ENCODE measurements around the gene APOBR.
A peak's percentile ranks its signal among the peaks of the same experiment; 100 is the strongest.
"Not testable (repeated sequence)": the region's sequence is repeated elsewhere in the genome, so short reads cannot be mapped to it uniquely, and the experiment has no call there.

The APOBR gene

GRCh38 chr16:28494121-28494851, at the start of gene APOBR:
TSS of gene APOBR (plus strand) at chr16:28494643. CDS start at chr16:28494682, 39 bp downstream.
- peak; percentile 94 for DNase-seq (ENCODE audit: low spot score)

GRCh38 chr16:28446388-28446787, 48.1 kb upstream of the APOBR start:
- not testable (repeated sequence) for DNase-seq (ENCODE audit: low spot score)

DNA sequence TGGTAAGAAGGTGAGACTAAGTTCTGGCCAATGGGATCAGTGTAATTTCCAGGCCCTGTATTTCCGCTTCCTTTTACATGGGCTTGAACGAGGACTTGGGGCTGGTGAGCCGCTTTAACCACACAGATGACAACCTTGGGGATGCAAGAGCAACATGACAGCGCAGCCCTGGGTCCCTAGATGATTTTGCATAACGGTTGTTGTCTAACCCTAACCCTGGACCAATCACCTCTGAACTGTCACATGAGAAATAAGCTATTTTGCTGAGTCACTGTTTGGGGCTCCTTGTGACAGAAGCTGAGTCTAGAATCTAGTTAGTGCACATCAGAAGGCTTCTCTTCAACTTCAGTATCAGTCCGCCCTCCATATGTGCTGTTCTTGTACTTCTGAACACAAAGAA, 47.4 kb upstream of the APOBR start:
- DNase-seq (ENCODE audit: low spot score): not testable (repeated sequence)

GRCh38 chr16:28473714-28474265, 20.7 kb upstream of the APOBR start:
- DNase-seq (ENCODE audit: low spot score): no peak

- no peak for DNase-seq (ENCODE audit: low spot score)
These were observed 19.2 kb upstream of the APOBR start for GRCh38 chr16:28475221-28475620.

DNA sequence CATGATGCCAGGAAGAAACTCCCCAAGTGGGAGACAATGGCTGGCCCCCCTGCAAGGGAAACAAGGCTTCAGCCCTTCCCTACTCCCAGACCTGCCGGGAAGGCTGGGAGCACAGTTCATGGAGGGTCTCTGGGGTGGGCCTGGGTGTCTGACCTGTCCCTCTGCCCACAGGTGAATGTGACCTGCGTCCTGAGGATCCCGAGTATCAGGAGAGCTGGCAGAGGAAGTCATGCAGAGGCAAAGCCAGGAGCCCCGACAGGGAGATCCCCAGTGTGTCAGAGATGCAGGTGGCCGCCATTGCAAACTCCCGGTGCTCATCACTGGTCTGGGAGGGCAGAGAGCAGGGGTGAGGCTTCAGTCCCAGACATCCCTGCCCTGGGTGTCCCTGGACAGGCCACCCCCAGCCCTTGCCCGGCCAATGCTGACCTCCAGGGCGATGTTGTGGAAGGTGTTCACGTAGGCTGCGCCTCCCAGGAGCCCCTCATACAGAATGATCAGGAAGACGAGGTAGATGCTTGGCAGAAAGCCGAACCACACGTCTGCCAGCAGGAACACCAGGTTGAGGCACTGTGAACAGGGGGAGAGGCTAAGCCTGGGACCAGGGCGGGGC, 17.0 kb upstream of the APOBR start:
- DNase-seq (ENCODE audit: low spot score): no peak

GRCh38 chr16:28478506-28479180, 15.8 kb upstream of the APOBR start:
- DNase-seq (ENCODE audit: low spot score): no peak

- no peak for DNase-seq (ENCODE audit: low spot score)
These were observed 12.4 kb upstream of the APOBR start for GRCh38 chr16:28482026-28482425.

DNA sequence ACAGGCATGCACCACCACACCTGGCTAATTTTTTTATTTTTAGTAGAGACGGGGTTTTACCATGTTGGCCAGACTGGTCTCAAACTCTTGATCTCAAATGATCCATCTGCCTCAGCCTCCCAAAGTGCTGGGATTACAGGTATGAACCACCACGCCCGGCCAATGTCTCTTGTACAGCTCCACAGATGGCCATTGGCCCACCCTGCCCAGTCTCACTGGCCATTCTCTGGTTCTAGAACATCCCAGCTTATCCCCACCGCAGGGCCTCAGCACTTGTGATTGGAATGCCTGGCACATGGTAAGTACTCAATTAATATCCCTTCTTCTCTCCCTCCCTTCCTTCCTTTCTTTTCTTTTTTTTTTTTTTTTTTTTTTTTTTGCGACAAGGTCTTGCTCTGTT, 11.1 kb upstream of the APOBR start:
- not testable (repeated sequence) for DNase-seq (ENCODE audit: low spot score)

- no peak for DNase-seq (ENCODE audit: low spot score)
These were observed 8.2 kb upstream of the APOBR start for GRCh38 chr16:28486266-28486665.

DNA sequence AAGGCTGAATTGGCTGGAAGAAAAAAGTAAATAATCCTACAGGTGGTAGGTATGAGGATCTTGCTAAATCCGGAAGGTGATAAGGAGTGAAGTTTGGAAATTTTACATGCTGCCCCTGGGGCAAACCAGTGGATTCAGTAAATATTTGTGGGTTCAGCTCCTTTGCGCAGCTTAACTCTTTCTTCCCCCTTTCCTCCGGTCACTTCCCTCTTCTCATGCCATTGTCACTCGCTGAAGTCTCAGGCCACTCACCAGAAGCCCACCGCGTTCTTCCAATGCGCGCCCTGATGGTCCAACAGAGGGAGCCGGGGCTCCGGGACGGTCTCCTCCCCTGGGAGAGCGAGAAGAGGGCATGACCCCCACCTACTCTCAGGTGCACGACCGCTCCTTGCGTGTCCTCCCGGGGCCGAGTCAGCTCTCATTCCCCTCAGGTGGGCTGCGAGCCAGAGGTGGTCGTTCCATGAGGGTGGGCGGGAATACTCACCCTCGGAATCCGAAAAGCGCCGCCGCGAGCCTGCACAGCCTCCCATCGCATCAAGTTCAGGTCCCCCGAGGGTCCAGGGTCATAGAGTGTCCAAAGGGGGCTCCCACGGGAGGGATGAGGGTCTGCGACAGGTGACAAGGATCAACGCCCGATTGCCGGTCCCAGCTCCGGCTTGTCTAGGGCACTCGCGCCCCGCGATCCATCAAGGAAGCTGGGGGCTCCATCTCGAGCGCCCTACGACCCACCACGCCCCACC, 3.0 kb upstream of the APOBR start:
- DNase-seq (ENCODE audit: low spot score): peak; percentile 13

GRCh38 chr16:28491970-28492474, 2.4 kb upstream of the APOBR start, which contains the start of gene CLN3:
TSS of gene CLN3 (minus strand) at chr16:28492074. CDS start at chr16:28491759, 315 bp downstream.
- DNase-seq (ENCODE audit: low spot score): peak; percentile 90

- DNase-seq (ENCODE audit: low spot score): no peak
These were observed 1.9 kb upstream of the APOBR start for GRCh38 chr16:28492511-28492910.

- no peak for DNase-seq (ENCODE audit: low spot score)
These were observed 803 bp downstream of the APOBR start for GRCh38 chr16:28495098-28495793.

DNA sequence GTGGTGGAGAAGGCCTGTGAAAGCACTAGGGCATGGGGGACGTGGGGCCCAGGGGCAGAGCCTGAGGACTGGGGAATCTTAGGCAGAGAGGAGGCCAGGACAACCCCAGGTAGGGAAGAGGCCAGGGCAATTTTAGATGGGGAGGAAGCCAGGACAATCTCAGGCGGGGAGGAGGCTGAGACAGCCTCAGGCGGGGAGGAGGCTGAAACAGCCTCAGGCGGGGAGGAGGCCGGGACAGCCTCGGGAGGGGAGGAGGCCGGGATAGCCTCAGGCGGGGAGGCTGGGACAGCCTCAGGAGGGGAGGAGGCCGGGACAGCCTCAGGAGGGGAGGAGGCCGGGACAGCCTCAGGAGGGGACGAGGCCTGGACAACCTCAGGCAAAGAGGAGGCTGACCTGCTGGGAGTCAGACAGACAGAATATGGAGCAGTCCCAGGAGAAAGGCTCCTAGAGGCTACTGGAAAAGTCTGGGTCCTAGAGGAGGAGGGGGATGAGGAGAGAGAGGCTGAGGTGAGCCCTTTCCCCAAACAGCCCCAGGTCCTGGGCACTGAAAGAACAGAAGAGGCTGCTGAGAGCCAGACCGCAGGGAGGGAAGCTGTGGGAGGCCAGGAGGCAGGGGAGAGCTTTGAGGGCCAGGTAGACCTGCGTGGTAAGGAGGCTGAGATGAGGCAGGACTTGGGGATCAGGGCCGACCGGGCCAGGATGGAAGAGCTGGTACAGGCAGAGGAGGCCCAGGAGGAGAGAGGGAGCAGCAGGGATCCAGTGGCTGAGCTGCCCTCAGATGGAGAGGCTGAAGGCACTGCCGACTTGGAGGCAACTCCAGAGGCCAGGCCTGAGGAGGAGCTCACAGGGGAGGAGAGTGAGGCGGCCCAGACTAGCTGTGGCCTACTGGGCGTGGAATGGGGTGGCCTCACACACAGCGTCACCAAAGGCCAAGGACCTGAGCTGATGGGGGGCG, 1.6 kb downstream of the APOBR start:
- no peak for DNase-seq (ENCODE audit: low spot score)

- DNase-seq (ENCODE audit: low spot score): no peak
These were observed 2.4 kb downstream of the APOBR start for GRCh38 chr16:28496844-28497243.

DNA sequence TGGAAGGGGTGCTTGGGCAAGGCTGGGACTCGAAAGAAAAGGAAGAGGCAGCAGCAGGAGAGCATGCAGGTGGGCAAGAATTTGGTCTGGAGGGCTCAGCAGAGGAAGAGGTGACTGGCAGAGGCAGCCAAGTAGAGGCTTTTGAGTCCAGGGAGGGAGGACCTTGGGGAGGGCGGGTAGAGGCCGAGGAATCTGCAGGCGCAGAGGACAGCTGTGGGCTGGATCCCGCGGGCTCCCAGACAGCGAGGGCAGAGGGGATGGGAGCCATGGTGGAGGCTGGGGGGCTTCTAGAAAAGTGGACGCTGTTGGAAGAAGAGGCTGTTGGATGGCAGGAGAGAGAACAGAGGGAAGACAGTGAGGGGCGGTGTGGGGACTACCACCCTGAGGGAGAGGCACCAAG, 2.9 kb downstream of the APOBR start:
- no peak for DNase-seq (ENCODE audit: low spot score)

DNA sequence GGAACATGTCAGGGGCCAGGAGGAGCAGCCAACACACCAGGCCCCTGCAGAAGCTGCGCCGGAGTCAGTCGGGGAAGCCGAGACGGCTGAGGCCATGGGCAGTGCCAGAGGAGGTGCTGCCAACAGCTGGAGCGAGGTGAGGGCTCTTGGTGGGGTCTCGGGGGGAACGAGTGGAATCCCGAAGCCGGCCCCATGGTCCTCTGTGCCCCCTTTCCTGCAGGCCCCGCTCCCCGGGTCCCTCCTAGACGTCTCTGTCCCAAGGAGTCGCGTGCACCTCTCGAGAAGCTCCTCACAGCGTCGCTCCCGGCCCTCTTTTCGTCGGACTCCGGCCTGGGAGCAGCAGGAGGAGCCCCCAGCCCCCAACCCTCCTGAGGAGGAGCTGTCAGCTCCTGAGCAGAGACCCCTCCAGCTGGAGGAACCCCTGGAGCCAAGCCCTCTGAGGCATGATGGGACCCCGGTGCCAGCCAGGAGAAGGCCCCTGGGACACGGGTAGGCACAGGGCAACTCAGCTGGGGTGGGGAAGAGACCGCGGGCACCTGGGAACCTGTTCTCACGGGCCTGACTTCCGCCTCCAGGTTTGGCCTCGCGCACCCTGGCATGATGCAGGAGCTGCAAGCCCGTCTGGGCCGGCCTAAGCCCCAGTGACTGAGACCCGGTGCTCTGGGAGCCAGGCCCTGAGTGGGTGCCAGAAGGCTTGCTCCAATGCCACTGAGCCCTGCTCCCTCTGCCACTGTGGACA, 3.6 kb downstream of the APOBR start:
- DNase-seq (ENCODE audit: low spot score): no peak

DNA sequence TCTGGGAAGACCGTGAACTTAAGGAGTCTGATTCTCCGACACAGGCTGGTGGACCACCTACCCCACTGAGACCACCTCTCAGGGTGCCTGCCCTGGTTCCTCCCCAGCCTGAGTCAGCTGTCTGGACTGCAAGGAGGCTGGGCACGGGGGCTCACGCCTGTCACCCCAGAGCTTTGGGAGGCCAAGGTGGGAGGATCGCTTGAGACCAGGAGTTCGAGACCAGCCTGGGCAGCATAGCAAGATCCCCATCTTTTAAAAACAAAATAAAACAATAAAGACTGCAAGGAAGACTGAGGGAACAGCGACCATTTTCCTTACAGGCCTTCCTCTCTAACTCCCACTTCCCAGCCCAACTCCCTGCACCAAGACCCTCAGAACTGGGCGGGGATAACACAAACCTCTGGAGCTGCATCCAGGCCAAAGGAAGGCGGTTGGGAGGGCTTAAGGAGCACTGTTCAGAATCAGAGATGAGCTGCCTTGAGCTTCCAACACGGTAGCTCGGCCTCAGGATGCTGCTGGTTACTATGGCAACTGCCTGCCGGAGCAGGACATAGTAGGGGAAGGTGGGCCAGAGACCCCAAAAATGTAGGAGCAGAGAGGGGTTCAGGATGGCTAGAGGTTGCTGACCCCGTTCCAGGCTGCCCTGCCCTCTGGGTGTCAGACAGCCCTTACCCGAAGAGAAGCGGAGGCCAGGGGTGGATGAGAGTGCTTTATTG, 4.4 kb downstream of the APOBR start:
- no peak for DNase-seq (ENCODE audit: low spot score)
